Activated CD8-positive, alpha-beta memory T cell treated with anti-CD3 and anti-CD28 coated beads for 48 hours (primary cell): ENCODE data around the gene COL13A1.

Source experiments
- DNase-seq, 3 experiments: peaks; one replicate each; pipeline ENCODE4 v3.0.0-alpha.2; 2020; ENCODE audit warnings: low read depth in 2 of 3, low spot score in 2 of 3

The COL13A1 gene

GRCh38 chr10:69845574-69846292, 44.0 kb downstream of the COL13A1 start:
- DNase-seq = no peak

- DNase-seq = no peak
These were observed 44.7 kb downstream of the COL13A1 start for GRCh38 chr10:69846293-69846921.

GRCh38 chr10:69847458-69847857, 45.8 kb downstream of the COL13A1 start:
- no peak for DNase-seq

GRCh38 chr10:69847883-69848282, 46.2 kb downstream of the COL13A1 start:
- no peak for DNase-seq

GRCh38 chr10:69848454-69848853, 46.7 kb downstream of the COL13A1 start:
- no peak for DNase-seq

GRCh38 chr10:69849825-69850224, 48.1 kb downstream of the COL13A1 start:
- DNase-seq = no peak

GRCh38 chr10:69850440-69850839, 48.7 kb downstream of the COL13A1 start:
- no peak for DNase-seq

GRCh38 chr10:69851306-69851705, 49.6 kb downstream of the COL13A1 start:
- DNase-seq = no peak

GRCh38 chr10:69853064-69853463, 51.4 kb downstream of the COL13A1 start:
- DNase-seq = no peak

- DNase-seq = no peak
These were observed 53.0 kb downstream of the COL13A1 start for GRCh38 chr10:69854511-69855345.

- DNase-seq = no peak
These were observed 53.8 kb downstream of the COL13A1 start for GRCh38 chr10:69855346-69856111.

GRCh38 chr10:69856601-69857166, 55.0 kb downstream of the COL13A1 start:
- no peak for DNase-seq

- no peak for DNase-seq
These were observed 56.5 kb downstream of the COL13A1 start for GRCh38 chr10:69858201-69858600.

GRCh38 chr10:69860271-69860670, 58.6 kb downstream of the COL13A1 start:
- no peak for DNase-seq

- DNase-seq = no peak
These were observed 59.8 kb downstream of the COL13A1 start for GRCh38 chr10:69861251-69862240.

GRCh38 chr10:69862882-69863530, 61.3 kb downstream of the COL13A1 start:
- no peak for DNase-seq

- DNase-seq = no peak
These were observed 61.9 kb downstream of the COL13A1 start for GRCh38 chr10:69863580-69863979.

- DNase-seq = no peak
These were observed 62.6 kb downstream of the COL13A1 start for GRCh38 chr10:69864321-69864720.

GRCh38 chr10:69865450-69865849, 63.7 kb downstream of the COL13A1 start:
- no peak for DNase-seq
